ENCODE results near the gene ZNF687.
"Not testable (repeated sequence)": the region's sequence is repeated elsewhere in the genome, so short reads cannot be mapped to it uniquely, and the experiment has no call there.

Gene ZNF687, protein sequence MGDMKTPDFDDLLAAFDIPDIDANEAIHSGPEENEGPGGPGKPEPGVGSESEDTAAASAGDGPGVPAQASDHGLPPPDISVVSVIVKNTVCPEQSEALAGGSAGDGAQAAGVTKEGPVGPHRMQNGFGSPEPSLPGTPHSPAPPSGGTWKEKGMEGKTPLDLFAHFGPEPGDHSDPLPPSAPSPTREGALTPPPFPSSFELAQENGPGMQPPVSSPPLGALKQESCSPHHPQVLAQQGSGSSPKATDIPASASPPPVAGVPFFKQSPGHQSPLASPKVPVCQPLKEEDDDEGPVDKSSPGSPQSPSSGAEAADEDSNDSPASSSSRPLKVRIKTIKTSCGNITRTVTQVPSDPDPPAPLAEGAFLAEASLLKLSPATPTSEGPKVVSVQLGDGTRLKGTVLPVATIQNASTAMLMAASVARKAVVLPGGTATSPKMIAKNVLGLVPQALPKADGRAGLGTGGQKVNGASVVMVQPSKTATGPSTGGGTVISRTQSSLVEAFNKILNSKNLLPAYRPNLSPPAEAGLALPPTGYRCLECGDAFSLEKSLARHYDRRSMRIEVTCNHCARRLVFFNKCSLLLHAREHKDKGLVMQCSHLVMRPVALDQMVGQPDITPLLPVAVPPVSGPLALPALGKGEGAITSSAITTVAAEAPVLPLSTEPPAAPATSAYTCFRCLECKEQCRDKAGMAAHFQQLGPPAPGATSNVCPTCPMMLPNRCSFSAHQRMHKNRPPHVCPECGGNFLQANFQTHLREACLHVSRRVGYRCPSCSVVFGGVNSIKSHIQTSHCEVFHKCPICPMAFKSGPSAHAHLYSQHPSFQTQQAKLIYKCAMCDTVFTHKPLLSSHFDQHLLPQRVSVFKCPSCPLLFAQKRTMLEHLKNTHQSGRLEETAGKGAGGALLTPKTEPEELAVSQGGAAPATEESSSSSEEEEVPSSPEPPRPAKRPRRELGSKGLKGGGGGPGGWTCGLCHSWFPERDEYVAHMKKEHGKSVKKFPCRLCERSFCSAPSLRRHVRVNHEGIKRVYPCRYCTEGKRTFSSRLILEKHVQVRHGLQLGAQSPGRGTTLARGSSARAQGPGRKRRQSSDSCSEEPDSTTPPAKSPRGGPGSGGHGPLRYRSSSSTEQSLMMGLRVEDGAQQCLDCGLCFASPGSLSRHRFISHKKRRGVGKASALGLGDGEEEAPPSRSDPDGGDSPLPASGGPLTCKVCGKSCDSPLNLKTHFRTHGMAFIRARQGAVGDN

DNA sequence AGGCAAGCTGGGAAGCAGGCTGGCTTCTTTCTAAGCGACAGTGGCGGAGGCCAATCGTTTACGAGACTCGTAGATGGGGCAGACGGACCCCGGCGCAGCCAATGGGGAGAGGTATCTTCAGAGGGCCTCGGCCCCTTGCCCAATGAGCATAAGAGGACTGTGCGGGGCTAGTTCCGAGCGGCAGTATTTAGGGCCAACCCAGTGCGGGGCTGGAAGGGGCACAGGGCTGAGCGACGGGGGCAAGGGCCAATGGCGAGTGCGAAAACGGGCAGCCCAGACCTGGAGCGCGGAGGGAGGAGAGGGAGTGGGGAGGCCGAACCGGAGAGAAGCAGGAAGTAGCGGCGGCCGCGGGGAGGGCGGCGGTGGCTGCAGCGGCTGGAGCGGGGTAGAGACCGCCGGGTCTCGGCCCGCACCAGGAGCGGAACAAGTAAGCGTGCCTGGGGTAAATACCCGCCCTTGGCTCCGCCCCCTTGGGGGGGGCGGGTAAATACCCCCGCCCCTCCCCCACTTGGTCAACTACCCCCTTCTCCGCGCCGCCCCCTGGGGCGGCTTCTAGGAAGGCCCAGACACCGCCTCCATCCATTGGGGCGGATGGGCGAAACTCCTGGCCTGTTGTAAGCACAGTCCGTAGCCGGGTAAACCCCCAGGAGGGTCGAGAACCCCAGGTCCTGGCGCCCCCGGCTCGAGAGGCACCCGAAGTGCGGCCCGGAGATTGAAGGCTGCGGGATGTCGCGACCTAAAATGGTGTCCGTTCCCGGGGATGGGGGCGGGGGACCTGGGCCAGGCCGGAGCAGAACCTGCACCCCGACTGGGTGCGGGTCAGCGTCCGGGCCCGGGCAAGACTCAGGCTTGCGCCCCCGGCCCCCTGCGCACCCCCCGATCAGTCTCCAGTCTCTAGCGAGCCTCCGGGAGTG, at the start of gene ZNF687:
Gene ZNF687 (plus strand): TSS at position 331 of the 914 bp plus-strand sequence. CDS start 3,993 bp downstream, outside the sequence.
- peak; percentile 100 for DNase-seq

DNA sequence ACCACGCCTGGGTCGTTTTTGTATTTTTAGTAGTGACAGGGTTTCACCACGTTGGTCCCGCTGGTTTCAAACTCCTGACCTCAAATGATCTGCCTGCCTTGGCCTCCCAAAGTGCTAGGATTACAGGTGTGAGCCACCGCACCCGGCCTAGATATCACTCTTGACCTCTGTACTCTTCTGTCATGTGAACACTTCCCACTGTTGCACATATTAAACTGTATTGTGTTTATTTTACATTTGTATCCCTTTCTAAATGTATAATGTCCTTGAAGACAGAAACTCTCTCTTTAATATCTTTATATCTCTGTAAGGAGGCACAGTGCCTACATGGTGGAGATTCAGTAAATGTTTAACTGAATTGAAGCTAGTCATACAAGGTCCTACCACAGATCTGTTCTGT, 46.9 kb upstream of the ZNF687 start:
- no peak for DNase-seq

DNA sequence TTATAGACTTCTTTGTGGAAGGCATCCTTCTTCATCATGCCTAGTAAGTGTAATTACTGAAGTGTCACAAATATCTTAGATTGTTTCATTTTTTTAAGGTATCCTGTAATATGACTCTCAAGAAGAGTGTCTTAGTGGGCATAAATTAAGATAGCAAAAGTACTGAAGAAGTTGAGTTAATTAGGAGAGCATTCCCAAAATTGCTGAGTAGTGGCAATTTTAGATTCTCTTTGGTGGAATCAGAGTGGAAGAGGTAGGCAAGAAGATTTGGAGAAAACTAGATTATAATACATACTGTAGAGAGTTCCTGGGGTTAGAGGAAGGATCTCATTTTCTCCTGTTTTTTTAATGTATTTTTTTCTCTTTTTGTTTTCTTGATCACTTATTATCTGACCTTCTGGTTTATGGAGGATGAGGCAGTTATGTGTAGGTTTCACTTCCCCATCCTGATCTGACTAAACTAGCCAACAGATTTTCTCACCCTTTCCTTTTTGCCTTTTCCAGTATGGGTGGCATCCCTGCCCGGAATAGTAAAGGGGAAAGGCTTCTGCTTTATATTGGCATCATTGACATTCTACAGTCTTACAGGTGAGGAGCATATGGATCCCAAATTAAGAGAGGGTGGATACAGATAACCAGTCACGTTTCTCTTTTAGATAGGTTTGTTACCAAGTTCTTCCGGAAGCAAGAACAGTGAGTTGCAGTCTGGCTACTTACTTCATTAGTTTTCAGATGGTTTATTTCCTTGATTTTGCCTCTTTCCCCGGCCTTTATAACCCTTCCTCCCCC, 44.2 kb upstream of the ZNF687 start:
- DNase-seq: no peak

DNA sequence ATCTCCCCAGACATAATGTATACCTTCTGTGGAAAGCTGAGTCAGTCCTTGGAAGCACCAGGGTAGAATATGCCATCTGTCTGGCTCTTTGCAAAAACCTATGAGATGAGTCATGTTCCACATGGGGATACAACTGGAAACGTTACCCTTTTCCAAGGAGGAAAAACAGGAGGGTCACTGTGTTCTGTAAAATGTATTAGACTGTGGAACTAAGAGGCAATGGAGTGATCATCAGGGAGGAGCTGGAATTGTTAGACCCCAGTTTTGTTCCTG, 43.7 kb upstream of the ZNF687 start:
- DNase-seq: peak; percentile 69

DNA sequence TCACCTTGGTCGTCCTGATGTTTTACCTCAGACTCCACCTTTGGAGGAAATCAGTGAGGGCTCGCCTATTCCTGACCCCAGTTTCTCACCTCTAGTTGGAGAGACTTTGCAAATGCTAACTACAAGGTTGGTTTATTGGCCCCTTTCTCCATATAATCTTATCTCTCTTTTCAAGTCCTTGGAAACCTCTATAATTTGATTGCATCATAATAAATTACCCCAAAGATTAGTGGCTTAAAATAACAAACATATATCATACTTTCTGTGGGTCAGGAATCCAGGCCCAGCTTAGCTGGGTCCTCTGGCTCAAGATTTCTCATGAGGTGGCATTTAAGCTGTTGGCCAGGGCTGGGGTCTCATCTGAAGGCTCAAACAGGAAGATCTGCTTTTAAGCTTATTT, 39.7 kb upstream of the ZNF687 start:
- DNase-seq: no peak

DNA sequence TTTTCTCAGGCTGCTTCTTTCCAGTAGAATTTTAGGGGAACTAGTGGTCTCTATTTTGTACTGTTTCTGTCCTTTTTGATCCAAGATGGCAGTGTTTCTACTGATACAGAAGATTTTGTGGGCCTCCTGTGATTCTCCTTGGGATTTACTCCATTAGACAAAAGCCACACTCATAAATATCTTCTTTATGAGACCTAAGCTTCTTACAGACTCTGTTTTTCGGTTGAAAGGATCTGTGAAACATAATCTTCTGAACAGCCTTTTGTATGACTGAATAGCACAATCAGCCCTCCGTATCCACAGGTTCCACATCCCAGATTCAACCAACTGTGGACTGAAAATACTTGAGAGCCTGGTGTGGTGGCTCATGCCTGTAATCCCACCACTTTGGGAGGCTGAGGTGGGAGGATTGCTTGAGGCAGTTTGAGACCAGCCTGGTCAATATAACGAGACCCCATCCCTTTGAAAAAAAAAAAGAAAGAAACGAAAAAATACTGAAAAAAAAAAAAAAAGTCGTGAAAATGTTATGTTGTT, 38.3 kb upstream of the ZNF687 start:
- DNase-seq: no peak

DNA sequence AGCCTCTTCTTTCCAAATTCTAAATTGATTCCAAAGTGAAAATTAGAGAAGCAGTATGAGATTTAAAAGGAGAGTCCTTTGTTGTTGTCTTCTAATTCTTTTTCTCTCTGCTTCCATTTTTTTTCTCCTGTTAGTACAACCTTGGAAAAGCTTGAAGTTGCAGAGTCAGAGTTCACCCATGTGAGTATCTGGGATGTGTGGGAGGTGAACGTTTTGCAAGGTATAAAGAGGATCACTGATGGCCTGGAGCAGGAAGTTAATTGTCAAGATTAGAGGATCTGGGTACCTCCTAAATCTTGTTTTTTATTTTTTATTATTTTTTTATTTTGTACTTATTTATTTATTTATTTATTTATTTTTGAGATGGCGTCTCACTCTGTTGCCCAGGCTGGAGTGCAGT, 35.3 kb upstream of the ZNF687 start:
- DNase-seq: no peak

DNA sequence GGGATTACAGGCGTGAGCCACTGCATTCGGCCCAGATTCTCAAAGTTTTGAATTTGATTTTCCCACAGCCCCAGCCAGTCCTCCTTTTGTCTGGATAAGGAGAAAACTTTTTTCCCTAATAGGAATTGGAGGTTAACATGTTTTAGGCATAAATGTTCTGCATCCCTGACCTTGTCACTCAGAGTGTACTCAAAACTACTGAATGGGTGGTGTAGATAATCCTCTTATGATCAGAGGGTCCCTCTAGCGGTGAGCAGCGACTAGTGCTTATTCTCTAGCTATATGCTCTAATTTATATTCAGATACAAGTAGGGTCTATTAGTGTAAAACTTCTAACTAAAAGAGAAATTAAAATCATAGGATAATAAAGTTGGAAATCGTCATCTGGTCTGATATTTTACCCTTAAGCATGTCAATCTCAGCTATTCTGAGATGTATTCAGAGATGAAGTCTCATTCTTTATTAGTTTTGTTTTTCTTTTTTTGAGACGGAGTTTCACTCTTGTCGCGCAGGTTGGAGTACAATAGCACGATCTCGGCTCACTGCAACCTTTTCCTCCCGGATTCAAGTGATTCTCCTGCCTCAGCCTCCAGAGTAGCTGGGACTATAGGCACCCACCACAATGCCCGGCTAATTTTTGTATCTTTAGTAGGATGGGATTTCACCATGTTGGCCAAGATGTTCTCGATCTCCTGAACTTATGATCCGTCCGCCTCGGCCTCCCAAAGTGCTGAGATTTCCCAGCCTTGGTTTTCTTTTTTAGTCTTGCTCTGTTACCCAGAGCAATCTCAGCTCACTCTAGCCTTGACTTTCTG, 30.2 kb upstream of the ZNF687 start:
- DNase-seq: peak; percentile 85

DNA sequence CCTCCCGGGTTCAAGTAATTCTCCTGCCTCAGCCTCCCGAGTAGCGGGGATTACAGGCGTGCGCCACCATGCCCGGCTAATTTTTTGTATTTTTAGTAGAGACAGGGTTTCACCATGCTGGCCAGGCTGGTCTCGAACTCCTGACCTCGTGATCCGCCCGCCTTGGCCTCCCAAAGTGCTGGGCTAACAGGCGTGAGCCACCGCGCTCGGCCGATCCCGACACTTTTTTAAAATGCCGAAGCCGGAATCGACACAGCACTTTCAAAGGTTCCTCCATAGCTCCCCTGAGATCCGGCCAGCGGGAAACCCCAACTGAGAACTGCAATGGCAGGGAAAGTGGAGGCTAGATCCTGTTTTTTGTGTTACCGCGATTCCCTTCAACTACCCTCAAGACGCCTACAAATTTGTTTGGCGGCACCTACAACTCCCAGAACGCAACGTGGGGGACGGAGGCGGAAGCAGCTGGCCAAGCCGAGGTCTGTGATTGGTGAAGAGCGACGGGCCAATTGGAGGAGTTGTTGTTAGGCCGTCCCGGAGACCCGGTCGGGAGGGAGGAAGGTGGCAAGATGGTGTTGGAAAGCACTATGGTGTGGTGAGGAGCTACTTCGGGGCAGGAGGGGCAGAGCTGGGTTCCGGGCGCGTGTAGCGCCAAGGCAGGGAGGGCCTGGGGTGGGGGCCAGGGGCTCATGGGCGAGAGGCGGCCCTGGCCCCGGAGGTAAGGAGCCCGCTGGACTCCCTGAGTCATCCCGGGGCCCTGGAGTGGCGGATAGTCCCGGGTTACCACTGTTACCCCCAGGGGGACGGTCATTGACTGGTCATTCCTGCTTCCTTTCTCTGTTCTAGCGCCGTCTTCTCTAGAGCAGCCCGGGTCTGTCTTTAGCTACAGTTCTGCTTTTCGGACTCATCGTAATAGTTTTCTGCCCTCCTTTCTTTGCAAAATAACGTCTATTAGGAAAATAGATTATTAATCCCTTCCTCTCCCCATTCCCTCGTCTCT, 27.6 kb upstream of the ZNF687 start, which contains the start of gene PSMD4:
Gene PSMD4 (plus strand): TSS at position 518 of the 997 bp plus-strand sequence. CDS start 49 bp downstream, at position 567.
- peak; percentile 99 for DNase-seq

DNA sequence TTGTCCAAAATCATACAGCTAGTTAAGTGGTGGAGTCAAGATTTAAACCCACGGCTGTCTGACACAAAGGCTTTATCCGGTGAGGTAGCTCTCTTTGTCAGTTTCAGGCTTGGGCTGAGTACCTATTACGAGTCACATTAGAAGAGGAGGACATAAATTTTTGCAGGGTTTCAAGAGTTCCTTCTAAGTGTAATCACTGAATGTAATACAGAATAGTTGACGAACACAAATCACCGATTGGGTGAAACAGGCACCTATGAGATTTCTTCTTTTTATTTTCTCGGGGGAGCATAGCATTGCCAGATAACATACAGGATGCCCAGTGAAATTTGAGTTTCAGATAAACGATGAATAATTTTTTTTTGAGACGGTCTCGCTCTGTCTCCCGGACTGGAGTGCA, 26.7 kb upstream of the ZNF687 start:
- peak; percentile 15 for DNase-seq

DNA sequence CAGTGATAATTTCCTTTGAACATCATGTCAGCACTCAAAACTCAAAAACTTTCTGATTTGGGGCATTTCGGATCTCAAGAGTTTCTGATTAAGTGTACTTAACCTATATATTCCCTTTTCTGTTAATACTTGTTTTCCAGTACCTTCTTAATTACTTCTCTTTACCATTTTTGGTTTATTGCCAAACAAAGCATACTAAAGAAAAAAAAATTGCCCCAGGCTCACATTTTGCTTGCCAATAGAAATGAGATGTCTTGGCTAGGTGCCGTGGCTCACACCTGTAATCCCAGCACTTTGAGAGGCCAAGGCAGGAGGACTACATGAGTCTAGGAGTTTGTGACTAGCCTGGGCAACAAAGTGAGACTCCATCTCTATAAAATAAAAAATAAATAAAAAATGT, 22.7 kb upstream of the ZNF687 start:
- peak; percentile 13 for DNase-seq

DNA sequence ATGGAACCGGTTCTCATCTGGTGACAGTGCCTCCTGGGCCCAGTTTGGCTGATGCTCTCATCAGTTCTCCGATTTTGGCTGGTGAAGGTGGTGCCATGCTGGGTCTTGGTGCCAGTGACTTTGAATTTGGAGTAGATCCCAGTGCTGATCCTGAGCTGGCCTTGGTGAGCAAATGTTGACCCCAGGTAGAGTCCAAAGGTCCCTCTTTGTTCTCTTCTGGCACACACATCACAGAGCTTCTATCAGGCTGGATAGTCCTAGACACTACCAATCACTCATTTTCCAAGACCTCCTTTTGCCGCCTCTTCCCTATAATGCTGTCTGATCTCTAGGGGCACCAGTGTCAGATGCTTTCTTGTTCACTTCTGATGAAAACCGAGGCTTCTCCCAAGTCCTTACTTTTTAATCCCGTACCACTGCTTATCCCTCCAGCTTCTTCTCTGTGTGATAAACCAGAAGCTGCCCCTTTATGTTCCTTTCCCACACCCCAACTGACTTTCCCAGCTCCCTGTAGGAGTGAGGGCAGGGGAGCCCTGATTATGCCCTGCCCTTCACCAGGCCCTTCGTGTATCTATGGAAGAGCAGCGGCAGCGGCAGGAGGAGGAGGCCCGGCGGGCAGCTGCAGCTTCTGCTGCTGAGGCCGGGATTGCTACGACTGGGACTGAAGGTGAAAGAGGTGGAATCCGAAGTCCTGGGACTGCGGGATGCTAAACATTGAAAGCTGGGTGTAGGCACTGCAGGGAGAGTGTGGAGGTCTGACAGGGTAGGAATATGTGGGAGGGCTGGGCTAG, 16.5 kb upstream of the ZNF687 start:
- no peak for DNase-seq

DNA sequence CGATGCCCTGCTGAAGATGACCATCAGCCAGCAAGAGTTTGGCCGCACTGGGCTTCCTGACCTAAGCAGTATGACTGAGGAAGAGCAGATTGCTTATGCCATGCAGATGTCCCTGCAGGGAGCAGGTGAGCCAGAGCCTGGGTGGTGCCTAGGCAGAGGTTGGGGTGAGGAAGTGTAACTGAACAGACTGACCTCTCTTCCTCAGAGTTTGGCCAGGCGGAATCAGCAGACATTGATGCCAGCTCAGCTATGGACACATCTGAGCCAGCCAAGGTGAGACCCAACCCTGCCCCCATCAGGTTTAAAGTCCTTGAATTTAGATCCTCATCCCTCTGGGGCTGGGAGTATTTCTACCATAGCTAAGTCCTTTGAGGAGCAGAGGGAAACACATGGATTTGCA, 15.8 kb upstream of the ZNF687 start:
- no peak for DNase-seq

DNA sequence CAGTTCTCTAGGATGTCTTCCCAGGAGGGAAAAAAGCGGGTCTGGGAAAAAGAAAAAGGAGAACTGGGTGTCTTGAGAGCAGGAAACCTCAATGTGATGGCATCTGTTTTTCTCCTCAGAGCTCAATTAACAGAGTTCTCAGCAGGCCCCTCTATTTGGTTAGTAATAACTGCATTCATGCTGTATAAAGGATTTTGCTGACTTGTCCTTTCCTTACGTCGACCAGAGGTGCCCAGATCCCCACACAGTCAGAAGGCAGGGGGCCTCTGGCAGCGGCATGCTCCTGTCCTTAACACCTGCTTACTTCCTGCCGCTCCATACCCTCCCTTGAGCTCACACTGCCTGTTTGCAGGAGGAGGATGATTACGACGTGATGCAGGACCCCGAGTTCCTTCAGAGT, 15.3 kb upstream of the ZNF687 start:
- no peak for DNase-seq

DNA sequence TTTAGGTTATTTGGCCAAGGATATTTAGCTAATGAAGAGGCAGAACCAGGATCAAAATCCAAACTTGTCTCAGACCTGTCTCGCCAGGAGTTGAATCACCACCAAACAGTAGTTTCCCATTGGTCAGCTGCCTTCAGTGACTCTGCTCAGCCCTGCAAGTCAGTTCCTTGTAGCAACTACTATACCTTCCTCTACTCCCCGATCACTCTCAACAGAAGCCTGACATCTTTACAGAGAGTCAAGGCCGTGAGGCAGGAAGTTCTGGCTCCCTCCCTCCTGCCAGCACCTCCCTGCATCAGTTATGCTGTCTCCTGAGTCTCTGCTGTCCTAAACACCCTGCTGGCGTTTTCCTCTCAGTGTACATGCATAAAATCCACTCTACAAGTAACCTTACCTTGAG, 14.3 kb upstream of the ZNF687 start:
- DNase-seq: no peak

DNA sequence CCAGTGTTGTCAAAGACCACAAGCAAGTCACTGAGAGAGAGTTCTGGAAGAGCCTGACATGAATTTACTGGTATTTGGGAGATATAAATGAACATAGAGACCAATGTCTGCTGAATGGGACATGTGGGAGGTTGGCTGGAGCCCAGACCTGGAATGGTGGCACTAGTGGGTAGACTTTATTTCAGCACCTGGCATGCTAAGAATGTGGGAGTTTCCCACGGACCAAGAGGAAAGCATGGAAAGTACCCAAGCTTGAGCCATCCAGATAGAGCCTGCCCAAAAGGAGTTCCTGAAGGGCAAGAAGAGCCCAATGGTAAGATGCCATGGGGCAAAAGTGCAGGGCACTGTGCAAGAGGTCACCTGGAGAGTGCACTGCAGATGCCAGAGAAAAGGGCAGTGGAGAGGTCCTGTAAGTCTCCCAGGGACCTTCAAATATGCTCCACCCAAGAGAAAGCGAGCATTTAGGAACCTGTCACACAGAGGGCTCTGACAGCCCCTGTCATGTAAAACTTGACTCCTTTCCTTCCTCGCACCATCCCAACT, 8.1 kb upstream of the ZNF687 start:
- no peak for DNase-seq

DNA sequence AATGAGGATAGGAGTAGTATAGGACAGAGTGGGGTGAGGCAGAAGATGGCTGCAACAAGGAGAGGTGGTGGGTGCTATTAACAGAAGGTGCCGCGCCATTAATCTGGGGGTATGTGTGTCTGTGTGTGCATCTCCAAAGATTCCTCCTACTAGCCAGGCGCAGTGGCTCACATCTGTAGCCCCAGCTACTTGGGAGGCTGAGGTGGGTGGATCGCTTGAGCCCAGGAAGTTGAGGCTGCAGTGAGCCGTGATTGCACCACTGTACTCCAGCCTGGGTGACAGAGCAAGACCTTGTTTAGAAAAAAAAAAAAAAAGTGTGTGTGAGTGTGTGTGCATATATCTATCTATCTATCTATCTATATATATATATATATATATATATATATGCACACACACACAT, 6.8 kb upstream of the ZNF687 start:
- DNase-seq: not testable (repeated sequence)

DNA sequence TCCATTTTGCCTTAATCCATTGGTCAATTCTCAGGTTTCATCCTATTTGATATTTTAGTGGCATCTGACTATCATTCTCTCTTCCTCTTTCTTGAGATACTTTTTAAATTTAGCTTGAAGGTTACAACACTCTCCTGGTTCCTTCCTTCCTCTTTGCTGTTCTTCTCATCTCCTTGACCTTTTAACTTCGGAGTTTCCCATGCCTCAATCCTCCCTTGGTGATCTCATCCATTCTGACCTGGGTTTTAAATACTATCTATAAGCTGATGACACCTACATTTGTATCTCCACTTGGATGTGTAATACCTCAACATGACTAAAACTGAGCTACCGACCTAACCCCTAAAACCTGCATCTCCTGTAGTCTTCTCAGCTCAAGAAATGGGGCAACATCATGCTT, 4.8 kb upstream of the ZNF687 start:
- no peak for DNase-seq

All from NCI-H69 (cell line).